AG09319 (cell line): ENCODE data around the gene CACNA2D3.

ENCODE experiments used
- DNase-seq: peaks from one replicate; pipeline ENCODE4 v3.0.0-alpha.2; 2010; ENCODE audit warnings: low read depth; ENCODE audit errors: extremely low read depth
- TF ChIP-seq, protein P1 (sequence below): IDR thresholded peaks from 2 replicates; pipeline ENCODE4 v1.5.1; 2011; ENCODE audit warnings: low read depth, mild to moderate bottlenecking, inconsistent platforms, low read length, moderate library complexity

The CACNA2D3 gene

DNA sequence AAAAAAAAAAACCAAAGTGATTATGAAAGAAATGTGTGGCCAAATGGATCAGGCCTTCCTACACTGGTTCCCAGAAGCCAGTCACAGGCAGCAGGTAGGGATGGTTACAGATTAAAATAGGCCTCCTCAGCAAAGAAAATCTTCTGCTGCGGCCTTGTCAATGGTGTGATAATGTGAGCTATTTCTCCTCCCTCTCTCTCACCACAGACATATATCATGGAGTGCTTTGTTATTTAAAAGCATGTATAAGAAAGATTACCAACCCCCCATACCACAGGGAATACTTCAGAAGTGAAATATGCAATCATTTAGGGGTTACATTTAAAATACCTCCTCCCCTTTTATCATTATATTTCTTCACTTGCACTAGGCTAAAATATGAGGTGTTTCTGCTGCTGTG is 837.7 kb downstream of the CACNA2D3 start:
- TF ChIP-seq, protein P1, sequence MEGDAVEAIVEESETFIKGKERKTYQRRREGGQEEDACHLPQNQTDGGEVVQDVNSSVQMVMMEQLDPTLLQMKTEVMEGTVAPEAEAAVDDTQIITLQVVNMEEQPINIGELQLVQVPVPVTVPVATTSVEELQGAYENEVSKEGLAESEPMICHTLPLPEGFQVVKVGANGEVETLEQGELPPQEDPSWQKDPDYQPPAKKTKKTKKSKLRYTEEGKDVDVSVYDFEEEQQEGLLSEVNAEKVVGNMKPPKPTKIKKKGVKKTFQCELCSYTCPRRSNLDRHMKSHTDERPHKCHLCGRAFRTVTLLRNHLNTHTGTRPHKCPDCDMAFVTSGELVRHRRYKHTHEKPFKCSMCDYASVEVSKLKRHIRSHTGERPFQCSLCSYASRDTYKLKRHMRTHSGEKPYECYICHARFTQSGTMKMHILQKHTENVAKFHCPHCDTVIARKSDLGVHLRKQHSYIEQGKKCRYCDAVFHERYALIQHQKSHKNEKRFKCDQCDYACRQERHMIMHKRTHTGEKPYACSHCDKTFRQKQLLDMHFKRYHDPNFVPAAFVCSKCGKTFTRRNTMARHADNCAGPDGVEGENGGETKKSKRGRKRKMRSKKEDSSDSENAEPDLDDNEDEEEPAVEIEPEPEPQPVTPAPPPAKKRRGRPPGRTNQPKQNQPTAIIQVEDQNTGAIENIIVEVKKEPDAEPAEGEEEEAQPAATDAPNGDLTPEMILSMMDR = no peak
- DNase-seq = no peak

DNA sequence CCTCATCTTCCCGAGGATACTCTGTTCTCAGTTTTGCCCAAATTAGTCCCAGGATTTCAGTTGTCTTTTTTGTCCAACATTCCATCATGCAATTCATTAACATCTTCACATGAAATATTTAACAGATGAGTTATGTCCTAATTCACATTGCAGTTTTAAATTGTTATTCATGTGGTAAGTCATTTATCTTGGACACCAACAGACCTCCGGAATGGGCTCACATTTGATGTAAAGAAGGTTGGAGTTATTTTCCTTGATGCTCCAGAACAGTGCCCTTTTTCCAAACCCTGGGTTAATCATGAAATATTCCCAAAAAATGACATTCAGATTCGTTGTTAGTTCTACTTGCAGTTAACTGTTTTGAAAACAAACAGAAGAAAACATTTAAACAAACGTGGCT is 838.3 kb downstream of the CACNA2D3 start:
- TF ChIP-seq, protein P1 = no peak
- no peak for DNase-seq

DNA sequence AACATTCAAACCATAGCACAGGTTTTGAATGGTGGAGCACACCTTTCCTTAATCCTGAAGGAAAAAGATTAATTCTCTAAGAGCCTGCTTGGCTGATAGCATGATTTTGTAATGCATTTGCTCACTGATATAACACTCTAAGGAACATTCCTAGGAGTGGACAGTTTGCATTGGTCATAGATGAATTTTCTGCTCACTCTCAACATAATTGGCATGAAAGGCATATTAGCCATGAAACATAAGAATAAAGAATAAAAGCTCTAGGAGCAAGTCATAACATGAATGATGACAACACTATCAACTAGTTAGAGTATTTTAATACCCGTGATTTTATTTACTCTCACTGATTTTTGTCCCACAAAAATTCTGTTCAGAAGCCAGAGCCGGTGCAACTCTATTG is 839.8 kb downstream of the CACNA2D3 start:
- TF ChIP-seq, protein P1 = no peak
- DNase-seq = no peak

DNA sequence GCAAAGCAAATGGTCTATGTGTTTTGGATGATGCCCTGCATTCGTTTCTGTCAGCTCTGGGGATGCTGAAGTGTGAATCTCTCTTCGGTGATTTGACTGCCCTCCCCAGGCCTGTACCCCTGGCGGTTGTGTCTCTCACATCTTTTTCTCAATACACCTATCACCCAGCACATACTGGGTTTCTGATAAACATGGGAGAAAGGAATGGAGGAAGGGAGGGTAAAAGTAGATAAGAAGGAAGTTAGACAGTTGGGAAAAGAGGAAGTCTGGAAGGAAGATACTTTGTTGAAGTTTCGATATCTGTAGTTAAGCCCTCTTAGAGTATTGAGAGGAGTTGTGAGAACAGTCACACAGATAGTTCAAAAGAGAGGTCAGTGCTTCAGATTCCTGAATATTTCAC is 841.3 kb downstream of the CACNA2D3 start:
- TF ChIP-seq, protein P1 = no peak

DNA sequence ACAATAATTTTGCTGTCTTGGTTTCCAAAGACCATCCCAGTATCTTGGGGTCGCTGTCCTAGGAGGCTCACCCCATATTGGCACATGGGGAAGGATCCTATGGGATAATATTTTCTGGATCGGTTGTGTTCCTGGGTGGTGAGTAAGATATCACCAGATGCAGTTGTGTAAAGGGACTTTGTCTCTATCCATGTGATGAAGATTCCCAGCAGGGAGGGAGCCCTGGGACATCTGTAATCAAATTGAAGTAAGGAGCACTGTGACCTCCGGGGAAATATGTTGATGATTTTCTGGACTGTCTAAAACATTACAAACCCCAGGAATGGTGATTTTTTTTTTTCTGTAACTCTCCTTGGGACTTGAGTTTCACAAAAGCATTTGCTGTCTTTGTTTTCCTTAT is 841.7 kb downstream of the CACNA2D3 start:
- TF ChIP-seq, protein P1 = no peak
- no peak for DNase-seq

More for the DNA sequence above, 841.3 kb downstream of the CACNA2D3 start:
- DNase-seq = no peak

DNA sequence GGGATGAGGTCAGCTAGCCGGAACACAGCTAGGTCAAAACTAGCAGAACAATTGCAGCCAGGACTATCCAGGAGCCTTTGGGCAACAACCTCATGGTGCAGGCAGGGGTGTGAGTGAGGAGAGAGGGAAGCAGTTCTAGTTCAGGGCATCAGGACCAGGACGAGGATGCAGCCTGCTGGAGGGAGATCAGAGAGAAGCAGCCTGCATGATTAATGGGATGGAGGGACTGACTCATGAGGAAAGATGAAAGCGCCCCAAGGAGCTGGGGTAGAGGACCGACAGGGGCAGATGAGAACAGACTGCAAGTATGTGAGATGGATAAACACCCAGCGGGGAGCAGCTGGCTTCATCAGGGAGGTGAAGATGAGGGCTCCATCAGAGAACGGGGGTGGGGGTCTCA is 843.4 kb downstream of the CACNA2D3 start:
- TF ChIP-seq, protein P1 = no peak
- no peak for DNase-seq

DNA sequence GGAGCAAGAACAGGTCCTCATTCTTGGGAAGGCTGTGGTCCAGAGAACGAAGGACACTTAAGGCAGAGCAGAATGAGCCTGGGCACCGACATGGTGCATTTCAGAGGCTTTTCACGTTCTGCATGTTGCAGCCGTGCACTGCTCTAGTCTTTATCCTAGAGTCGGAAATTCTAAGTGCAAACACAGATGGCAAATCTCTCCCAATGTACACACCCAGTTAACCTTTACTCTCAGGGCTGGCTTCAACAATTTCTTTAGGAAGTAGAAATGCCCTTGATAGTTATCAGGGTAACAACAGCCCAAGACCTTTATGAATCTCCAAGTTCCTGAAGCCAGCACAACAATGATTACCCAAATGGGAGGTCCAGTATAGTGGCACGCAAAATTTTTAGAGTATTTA is 844.6 kb downstream of the CACNA2D3 start:
- TF ChIP-seq, protein P1 = no peak
- DNase-seq = no peak
